Neural cell (in vitro differentiated cells): ENCODE data around the gene OTOG. TPM values are rescaled to one million over a fixed set of nuclear protein-coding genes. Genes with fewer than 3 reads are reported as not detected.

Experiments
- H2AFZ ChIP-seq: fragments of 200-600, 300-800 bp; sonication (generic), shearing (Covaris generic); 2 replicates; pipeline ENCODE4 v1.6.0; 2014; ENCODE audit warnings: low read depth, mild to moderate bottlenecking, antibody characterized with exemption, low read length, moderate library complexity
- H3F3A ChIP-seq: fragments of 200-600 bp; shearing (Covaris generic); 2 replicates; pipeline ENCODE4 v1.6.1; 2016; ENCODE audit warnings: mild to moderate bottlenecking, moderate library complexity, mixed read lengths, antibody characterized with exemption, low read length; ENCODE audit not compliant: insufficient read depth, poor library complexity, severe bottlenecking
- H3K27ac ChIP-seq: fragments of 200-600, 300-800 bp; sonication (generic), shearing (Covaris generic); 2 replicates; pipeline ENCODE4 v1.5.1; 2014; ENCODE audit warnings: mild to moderate bottlenecking, low read length, moderate library complexity
- H3K27me3 ChIP-seq: fragments of 300-800, 200-600 bp; sonication (generic), shearing (Covaris generic); 2 replicates; pipeline ENCODE4 v1.6.0; 2014; ENCODE audit warnings: mild to moderate bottlenecking, low read depth, low read length, moderate library complexity; ENCODE audit not compliant: insufficient read depth
- H3K36me3 ChIP-seq: fragments of 300-800, 200-600 bp; sonication (generic), shearing (Covaris generic); 2 replicates; pipeline ENCODE4 v1.5.1; 2014; ENCODE audit warnings: mild to moderate bottlenecking, antibody characterized with exemption, low read length, moderate library complexity; ENCODE audit not compliant: insufficient read depth
- H3K4me2 ChIP-seq: fragments of 300-800, 200-600 bp; sonication (generic), shearing (Covaris generic); 2 replicates; pipeline ENCODE4 v1.6.0; 2014; ENCODE audit warnings: mild to moderate bottlenecking, low read length
- H3K4me3 ChIP-seq: fragments of 300-800, 200-600 bp; sonication (generic), shearing (Covaris generic); 2 replicates; pipeline ENCODE4 v1.5.1; 2014; ENCODE audit warnings: mild to moderate bottlenecking, low read length, moderate library complexity
- H3K79me2 ChIP-seq: fragments of 200-600 bp; shearing (Covaris generic); replicated peaks from 2 replicates; pipeline ENCODE4 v1.6.0; 2014; ENCODE audit warnings: mild to moderate bottlenecking, low read length, moderate library complexity; ENCODE audit not compliant: insufficient read depth
- H3K9ac ChIP-seq: fragments of 300-800, 200-600 bp; sonication (generic), shearing (Covaris generic); 2 replicates; pipeline ENCODE4 v1.6.1; 2016; ENCODE audit warnings: mild to moderate bottlenecking, low read length, mixed read lengths
- H3K9me2 ChIP-seq: fragments of 200-600 bp; shearing (Covaris generic); 2 replicates; pipeline ENCODE4 v1.6.1; 2016; ENCODE audit warnings: mild to moderate bottlenecking, low read length, mixed read lengths; ENCODE audit not compliant: insufficient read depth
- H3K9me3 ChIP-seq: fragments of 200-600, 300-800 bp; sonication (generic), shearing (Covaris generic); 2 replicates; pipeline ENCODE4 v1.6.1; 2016; ENCODE audit warnings: mild to moderate bottlenecking, mixed run types, low read length, moderate library complexity, mixed read lengths
- H4K20me1 ChIP-seq: fragments of 200-600 bp; shearing (Covaris generic); 2 replicates; pipeline ENCODE4 v1.6.1; 2016; ENCODE audit warnings: mild to moderate bottlenecking, mixed run types; ENCODE audit not compliant: insufficient read depth
- CTCF ChIP-seq: fragments of 450-650 bp; IDR thresholded peaks from 2 replicates; pipeline ENCODE4 v1.5.1; 2014; ENCODE audit warnings: antibody characterized with exemption, mild to moderate bottlenecking, moderate library complexity; ENCODE audit not compliant: poor library complexity, severe bottlenecking
- EP300 ChIP-seq: fragments of 450-650 bp; conservative IDR thresholded peaks from 2 replicates; pipeline ENCODE4 v1.6.1; 2014; ENCODE audit warnings: antibody characterized with exemption, mild to moderate bottlenecking, moderate library complexity; ENCODE audit not compliant: poor library complexity, severe bottlenecking
- EZH2 ChIP-seq: fragments of 200-600, 300-800 bp; shearing (Covaris generic), sonication (generic); IDR thresholded peaks from 2 replicates; pipeline ENCODE4 v1.6.1; 2014; ENCODE audit warnings: antibody characterized with exemption, low read length, borderline replicate concordance, mild to moderate bottlenecking; ENCODE audit not compliant: insufficient read depth, poor library complexity, severe bottlenecking
- MXI1 ChIP-seq: fragments of 450-650 bp; conservative IDR thresholded peaks from 2 replicates; pipeline ENCODE4 v1.6.1; 2014; ENCODE audit warnings: antibody characterized with exemption, mild to moderate bottlenecking; ENCODE audit not compliant: poor library complexity, severe bottlenecking
- POLR2AphosphoS5 ChIP-seq: IDR thresholded peaks from 2 replicates; pipeline ENCODE4 v1.6.1; 2012
- RAD21 ChIP-seq: fragments of 450-650 bp; conservative IDR thresholded peaks from 2 replicates; pipeline ENCODE4 v1.6.1; 2014; ENCODE audit warnings: antibody characterized with exemption, mild to moderate bottlenecking, moderate library complexity
- REST ChIP-seq: IDR thresholded peaks from 2 replicates; pipeline ENCODE4 v1.6.1; 2012; ENCODE audit warnings: borderline replicate concordance
- SMC3 ChIP-seq: fragments of 450-650 bp; conservative IDR thresholded peaks from 2 replicates; pipeline ENCODE4 v1.6.1; 2014; ENCODE audit warnings: antibody characterized with exemption, mild to moderate bottlenecking, moderate library complexity; ENCODE audit not compliant: poor library complexity
- TAF1 ChIP-seq: IDR thresholded peaks from 2 replicates; pipeline ENCODE4 v1.6.1; 2012; ENCODE audit warnings: low read depth
- polyA plus RNA-seq: library from polyadenylated mRNA; depleted of rRNA; stranded (reverse); fragments of >200 nt; gene quantifications from 2 replicates; pipeline ENCODE4 v1.2.3, GENCODE V29; 2014

OTOG gene
- polyA plus RNA-seq, 1 donor from 2014 or later: not detected

- H2AFZ ChIP-seq: no peak overlapping the region
- H3K9me2 ChIP-seq: no peaks in the 10 kb centered on the region
- H3K27me3 ChIP-seq: no peaks in the 10 kb centered on the region
- no peak overlapping the region for H3K4me3 ChIP-seq
- H4K20me1 ChIP-seq: no peaks in the 10 kb centered on the region
- no peak overlapping the region for H3K4me2 ChIP-seq
- no peaks in the 10 kb centered on the region for H3K79me2 ChIP-seq
- H3K9me3 ChIP-seq: no peaks in the 10 kb centered on the region
- no peak overlapping the region for H3K27ac ChIP-seq
- no peaks in the 10 kb centered on the region for H3K36me3 ChIP-seq
- H3K9ac ChIP-seq: no peak overlapping the region
- TF ChIP-seq REST (no peak), RAD21 (no peak), CTCF (no peak), SMC3 (no peak), TAF1 (no peak), MXI1 (no peak), POLR2AphosphoS5 (no peak), EP300 (no peak), EZH2 (no peak)
- H3F3A ChIP-seq: no peaks in the 10 kb centered on the region
These were observed 24.4 kb upstream of the OTOG start for GRCh38 chr11:17522655-17523054.

GRCh38 chr11:17524221-17524620 is 22.8 kb upstream of the OTOG start:
- Histone ChIP-seq H4K20me1 (no peaks in the 10 kb centered on the region), H3K27ac (no peak overlapping the region), H3K4me3 (no peak overlapping the region), H3K9ac (no peak overlapping the region), H2AFZ (no peak overlapping the region), H3K9me2 (no peaks in the 10 kb centered on the region), H3K27me3 (no peaks in the 10 kb centered on the region), H3K36me3 (no peaks in the 10 kb centered on the region), H3K4me2 (no peak overlapping the region), H3K9me3 (no peaks in the 10 kb centered on the region), H3K79me2 (no peaks in the 10 kb centered on the region), H3F3A (no peaks in the 10 kb centered on the region)
- no peak for TF ChIP-seq POLR2AphosphoS5
- no peak for TF ChIP-seq TAF1
- TF ChIP-seq EP300: no peak
- no peak for TF ChIP-seq SMC3

- Histone ChIP-seq H3K27me3 (no peaks in the 10 kb centered on the region), H4K20me1 (no peaks in the 10 kb centered on the region), H3K9ac (no peak overlapping the region), H3K36me3 (no peaks in the 10 kb centered on the region), H3K79me2 (no peaks in the 10 kb centered on the region), H3F3A (no peaks in the 10 kb centered on the region), H2AFZ (no peak overlapping the region), H3K4me3 (no peak overlapping the region), H3K9me2 (no peaks in the 10 kb centered on the region), H3K27ac (no peak overlapping the region), H3K9me3 (no peaks in the 10 kb centered on the region), H3K4me2 (no peak overlapping the region)
- TF ChIP-seq EP300 (no peak), CTCF (no peak), SMC3 (no peak), EZH2 (no peak)
These were observed 21.5 kb upstream of the OTOG start for GRCh38 chr11:17525570-17525969.
